ENCODE measurements around the gene ROMO1.

The ROMO1 gene

DNA sequence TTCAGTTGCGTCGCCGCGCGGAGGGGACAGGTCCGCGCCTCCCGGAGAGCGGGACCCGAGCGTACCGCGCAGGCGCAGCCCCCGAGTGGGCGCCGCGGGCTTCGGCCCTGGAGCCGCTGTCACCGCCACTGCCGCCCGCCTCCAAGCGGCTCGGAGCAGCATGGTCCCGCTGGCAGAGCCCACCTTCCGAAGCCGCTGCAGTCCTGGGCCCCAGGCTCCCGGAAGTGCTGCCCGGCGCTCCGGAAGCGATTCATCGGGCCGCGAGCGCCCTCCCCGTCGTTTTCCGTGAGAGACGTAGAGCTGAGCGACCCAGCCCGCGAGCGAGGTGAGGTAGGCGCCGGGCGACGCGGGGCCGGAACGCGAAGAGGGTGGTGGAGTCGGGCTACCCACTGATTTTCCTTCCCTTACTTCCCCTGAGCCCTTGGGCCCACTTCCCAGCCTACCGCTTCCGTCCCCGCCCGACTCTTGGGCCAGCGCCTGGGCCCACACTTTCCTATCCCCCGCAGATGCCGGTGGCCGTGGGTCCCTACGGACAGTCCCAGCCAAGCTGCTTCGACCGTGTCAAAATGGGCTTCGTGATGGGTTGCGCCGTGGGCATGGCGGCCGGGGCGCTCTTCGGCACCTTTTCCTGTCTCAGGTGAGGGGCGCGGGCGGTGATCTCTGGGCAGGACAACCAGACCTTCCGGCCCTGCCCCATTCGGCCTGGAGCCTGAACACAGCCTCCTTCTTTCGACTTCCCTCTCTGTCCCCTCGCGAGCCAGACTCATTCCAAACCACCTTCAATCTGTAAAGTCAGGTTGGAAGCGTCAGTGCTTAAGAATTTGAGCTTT lies at the start of gene ROMO1, which contains the start of gene NFS1:
Gene ROMO1, plus strand, starts transcription at position 279 of the 830 bp plus-strand sequence. Its CDS starts 228 bp downstream, at position 507.
Gene NFS1, minus strand, starts transcription at position 226 of the 830 bp plus-strand sequence. Its CDS starts 64 bp downstream, at position 162.
- peak; percentile 95 for DNase-seq

DNA sequence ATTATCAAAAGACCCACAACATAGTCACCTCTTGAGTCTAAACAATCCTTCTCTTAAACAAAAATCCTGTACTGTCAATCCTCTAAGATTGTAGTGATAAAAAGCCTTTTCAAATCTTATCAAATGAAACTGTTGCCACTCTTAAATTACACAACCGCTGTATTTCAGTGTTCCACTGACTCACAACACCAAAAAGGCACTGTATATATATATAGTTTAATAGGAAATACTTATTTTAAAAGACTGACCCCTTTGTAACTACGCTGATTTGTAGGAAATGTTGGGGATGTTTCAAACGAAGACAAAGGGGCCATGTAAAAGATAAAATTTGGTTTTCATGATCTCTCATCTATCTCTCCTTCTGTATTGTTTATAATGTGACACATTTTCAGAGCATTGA lies 48.6 kb upstream of the ROMO1 start:
- no peak for DNase-seq

DNA sequence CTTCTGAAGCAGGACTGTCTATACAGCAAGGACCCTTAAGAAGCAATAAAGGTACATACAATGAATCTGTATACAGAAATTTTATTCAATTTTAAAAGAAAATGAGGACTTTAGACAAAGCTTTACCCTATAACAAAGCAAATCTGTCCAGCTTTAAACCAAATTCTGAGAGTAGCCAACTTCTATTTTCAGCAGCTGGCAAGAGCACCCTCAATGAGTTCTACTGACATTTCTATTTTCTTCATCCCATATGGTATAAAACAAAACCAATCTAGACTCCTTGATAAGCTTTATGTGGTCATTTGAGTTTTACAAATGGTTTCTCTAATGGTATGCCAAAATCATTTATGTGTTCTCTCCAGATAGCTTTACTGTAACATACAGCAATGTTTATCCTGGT lies 47.2 kb upstream of the ROMO1 start:
- DNase-seq: no peak

DNA sequence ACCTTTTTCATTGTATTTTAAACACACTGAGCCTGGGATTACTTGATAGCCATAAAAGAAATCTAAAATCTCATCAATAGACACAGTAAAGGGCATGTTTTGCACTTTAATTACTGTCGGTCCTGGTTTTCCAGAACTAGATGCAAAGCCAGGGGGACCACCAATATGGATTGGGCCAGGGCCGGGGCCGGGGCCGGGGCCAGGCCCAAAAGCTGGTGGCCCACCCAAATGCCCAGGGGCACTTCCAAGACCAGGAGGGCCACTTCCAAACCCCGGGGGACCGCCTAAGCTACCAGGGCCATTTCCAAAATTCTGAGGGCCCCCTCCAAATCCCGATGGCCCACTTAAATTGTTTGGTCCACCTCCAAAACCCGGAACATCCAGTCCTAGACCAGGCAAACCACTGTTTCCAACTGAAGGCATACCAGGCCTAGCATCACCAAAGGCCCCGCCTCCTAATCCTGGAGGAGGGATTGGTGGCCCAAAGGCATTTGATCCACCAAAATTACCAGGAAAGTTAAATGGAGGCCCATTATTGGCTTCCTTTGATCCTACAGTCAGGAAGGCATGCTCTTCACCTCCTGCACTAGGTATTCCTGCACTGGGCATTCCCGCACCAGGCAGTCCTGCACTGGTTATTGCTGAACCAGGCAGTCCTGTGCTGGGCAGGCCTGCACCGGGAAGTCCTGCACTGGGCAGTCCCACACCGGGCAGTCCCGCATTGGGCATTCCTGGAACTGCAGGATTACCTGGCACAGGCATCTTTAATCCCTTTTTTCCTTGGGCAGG lies 46.4 kb upstream of the ROMO1 start:
- DNase-seq: no peak

DNA sequence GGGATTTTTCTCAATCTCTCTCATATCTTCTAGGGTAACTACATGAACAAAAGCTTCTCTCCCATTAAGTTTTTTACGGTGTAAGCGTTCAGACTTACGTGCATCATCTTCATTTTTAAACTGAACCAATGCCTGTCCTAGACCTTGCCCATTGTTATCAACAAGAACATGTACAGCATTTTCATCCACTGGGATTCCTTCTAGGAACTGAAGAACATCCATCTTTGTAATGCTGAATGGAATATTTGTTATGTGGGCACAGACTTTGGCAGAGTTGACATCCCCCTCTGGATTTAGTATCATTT lies 45.8 kb upstream of the ROMO1 start:
- no peak for DNase-seq

DNA sequence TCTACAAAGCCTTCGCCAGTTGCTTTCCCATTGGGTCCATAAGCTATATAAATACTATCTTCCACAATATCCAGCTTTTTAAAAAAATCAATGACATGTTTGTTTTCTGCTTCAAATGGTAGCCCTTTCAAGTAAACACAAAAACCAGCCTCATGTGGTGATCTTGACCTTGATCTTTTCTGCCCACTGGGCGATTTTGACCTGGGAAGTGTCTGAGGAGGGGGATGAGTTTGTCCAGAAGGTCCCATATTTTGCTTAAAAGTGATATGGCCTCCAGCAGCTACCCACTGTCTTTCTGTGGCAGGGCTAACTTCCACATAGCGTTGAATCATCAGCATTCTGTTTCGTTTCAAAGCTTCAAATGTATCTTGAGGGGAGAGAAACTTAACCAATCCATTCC lies 45.3 kb upstream of the ROMO1 start:
- DNase-seq: no peak

DNA sequence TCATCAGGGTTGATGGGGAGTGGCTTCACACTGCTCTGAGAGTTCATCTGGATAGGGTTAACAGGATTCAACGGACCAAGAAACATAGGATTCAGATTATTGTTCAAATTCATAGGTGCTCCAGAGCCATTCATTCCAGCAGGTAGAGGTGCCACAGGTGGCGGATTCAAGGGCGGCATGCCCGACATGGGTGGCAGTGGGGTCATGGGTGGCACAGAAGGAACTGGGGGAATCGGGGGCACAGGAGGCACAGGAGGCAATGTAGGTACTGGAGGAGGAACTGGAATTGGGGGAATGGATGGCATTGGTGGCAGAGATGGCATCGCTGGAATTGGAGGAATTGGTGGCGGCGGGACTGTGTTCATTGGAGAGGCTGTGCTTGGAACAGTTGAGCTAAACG lies 44.8 kb upstream of the ROMO1 start:
- DNase-seq: no peak

DNA sequence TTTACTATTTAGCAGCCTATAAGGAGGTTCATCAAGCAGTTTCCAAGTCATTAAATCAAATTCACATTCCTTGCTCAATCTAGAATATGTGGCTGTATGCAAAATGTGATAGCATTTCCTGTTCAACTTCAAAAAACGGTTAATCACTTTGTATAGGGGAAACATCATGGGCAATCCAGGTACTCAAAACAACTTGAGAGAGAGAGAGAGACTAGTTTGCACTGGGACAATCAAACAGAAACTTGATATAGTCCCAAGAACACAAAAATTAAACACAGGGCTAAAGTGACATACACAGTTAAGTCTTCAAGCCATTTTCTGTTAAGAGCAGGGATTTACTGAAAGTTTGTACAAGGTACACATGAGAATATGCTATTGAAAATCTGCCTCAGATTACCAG lies 41.9 kb upstream of the ROMO1 start:
- no peak for DNase-seq

DNA sequence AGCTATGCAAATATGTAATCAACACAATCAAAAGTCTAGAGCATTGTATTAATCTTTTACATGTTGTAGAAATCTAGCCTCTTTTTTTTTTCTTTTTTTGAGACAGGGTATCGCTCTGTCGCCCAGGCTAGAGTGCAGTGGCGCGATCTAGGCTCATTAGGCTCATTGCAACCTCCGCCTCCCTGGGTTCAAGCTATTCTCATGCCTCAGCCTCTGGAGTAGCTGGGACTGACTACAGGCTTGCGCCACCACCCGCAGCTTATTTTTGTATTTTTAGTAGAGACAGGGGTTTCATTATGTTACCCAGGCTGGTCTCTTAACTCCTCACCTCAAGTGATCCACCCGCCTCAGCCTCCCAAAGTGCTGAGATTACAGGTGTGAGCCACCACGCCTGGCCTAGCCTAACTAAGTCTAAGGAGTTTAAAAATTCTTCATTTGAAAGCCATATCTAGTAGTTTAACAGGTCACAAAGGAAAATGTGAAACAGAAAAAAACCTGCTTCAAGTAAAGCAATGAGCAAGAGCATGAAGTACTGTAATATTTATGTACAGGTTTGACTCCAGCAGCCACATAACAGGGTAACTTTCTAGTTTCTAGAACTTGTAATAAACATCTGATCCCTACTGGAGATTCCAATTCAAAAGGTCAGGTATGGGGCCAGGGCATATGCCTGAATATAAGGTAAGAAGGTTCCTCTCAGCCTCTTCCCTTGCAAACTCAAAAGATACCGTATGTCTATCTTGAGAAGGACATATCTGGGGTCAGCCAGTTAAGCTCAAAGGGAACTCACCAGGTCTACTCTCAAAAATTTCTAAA lies 38.9 kb upstream of the ROMO1 start:
- DNase-seq: no peak

DNA sequence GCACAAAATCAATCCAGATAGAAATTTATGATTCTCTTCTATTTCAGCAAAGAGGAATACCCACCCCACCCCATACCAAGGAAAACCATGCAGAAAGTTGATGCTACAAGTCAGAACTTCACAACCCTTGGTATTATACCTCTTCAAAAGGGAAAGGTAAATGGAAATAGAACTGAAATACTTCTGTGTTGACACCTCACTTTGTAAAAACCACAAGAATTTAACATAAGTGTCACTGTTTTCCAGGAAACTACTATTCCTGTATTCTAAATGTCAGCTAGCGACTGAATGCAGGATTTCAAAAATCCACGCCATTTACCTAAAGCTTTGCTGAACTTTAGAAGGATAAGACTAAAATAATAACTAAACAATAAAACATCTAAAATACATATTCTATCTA lies 38.2 kb upstream of the ROMO1 start:
- DNase-seq: no peak

DNA sequence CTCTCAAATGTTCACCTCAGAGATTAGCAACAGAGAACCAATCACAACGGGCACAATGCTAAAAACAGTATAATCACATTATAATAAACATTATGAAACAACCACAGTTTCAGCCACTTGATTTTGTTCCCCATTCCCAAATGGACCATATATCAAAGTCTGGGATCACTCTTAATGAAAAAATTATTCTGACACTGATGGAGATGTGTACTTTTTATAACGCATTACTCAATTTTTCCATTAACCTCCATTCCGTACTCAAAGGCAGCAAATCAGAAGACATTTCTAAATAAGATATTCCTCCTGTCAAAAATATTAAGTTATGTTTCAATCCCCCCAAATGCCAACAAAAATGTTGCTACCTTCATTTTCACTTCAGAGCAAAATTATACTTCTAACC lies 37.3 kb upstream of the ROMO1 start:
- DNase-seq: no peak

DNA sequence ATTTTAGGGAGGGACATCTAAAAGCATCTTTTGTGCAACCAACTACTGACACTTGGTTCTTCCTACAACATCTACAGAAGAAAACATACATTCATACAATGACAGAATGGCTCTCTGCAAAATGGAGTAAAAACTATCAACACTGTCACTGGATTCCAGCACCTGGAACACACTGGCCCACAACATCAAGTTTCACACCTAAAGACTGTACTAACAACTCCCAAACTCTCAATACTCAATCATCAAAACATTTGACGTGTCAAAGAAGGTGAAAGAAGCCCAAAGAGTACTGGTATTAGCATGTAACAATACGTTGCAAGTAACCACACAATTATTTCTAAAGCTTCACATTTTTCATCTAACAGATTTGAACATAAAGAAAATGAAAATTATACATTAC lies 36.7 kb upstream of the ROMO1 start:
- no peak for DNase-seq

DNA sequence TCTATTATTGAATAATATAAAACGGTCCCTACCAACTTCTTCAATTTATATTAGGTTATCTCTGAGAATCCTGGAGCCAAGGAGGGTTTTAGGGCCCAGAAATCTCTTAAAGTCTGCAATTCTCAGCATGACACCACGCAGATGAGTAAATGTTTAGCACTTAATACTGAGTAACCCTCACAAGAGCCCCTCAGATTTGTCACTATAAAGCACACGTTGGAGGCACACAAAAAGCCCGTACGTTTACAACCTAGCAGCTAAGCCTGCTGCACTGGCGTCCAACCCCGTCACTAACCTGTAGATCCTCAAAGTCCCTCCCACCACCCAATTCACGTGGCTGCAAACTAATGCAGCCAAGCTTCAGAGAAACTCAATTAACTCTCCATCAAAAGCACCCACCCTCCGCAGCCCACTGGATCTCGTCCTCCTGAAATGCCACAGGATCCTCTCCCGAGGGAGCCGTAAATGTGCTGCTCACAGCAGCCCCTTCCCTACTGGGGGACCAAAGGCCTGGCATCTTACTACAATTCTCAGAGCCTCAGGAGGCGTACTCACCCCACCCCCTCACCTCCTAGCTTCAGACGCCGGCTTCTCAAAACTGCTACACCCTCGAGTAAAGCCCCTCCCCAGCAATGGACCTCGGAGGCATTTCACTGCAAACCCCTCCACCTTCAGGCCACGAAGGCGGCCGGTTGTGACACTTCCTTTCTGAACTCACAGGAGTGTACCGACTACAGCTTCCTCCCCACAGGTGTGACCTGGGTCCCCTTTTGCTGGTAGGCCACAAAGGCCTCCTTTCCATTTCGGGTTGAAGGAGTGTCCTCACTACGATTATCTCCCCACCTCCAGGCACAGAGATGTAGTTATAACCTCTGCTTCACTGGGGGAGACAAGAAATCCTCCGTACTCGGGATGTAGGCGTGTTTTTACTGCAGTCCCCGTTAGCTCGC lies 35.4 kb upstream of the ROMO1 start:
- DNase-seq: peak; percentile 57

DNA sequence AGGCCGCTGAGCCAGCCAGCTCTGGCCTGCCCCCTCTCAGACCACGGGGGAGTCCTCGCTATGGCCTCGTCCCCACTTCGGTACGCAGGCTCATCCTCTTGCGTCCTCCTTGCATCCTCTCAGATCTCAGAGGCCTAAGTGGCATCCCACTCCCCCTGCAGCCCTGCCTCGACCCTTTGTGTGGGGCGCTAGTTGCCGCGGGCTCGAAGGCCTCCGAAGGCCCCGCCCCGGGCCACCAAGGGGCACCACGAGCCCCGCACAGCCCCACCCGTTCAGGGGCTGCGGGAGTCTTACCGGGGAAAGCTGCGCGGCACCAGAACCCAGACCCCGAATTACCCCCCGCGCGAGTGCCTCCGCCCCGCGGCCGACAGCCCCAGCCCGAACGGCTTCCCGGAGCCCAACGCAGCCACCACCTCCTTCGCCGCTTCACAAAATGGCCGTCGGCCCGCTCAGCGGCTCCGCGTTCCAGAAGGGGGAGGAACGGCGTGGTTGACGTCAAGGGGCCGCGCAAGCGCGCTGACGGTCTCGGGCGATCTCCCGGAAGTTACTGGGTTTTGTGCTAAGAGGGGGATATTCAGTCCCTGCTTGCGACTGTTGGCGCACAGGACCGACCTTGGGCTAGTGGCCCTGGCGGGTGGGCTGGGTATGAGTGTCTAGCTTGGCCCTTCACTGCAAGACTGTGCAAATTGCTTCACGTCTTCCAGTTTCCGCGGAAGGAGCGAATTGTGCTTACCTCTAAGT lies 34.6 kb upstream of the ROMO1 start, which contains the start of the genes CPNE1 and RBM12:
Gene CPNE1, minus strand, starts transcription at position 435 of the 741 bp plus-strand sequence. CDS start 31,977 bp downstream, outside the sequence.
Gene RBM12, minus strand, starts transcription at position 435 of the 741 bp plus-strand sequence. CDS start 9,578 bp downstream, outside the sequence.
- DNase-seq: peak; percentile 98

DNA sequence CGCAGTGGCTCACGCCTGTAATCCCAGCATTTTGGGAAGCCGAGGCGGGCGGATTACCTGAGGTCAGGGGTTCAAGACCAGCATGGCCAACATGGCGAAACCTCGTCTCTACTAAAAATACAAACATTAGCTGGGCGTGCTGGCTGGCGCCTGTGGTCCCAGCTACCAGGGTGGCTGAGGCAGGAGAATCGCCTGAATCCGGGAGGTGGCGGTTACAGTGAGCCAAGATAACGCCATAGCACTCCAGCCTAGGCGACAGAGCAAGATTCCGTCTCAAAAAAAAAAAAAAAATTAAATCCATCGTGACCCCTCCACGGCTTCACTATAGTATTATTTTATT lies 33.3 kb upstream of the ROMO1 start:
- DNase-seq: no peak

DNA sequence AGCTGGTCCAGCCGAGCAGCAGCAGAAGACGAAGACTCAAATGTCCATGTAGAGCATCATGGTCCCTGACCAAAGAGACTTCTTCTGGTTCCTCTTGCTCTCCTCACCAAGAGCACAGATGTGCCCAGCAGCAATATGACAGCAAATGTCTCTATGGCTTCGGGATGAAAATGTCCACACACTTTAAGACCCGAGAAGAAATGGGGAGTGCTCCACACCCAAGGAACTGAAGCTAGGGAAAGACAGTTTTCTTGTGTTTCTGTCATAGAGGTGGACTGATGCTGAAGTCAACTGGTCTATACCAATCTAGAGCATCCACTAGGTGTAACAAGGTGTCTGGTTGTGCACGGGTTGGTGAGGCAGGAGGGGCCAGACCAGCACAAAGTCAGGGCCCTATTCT lies 30.0 kb upstream of the ROMO1 start:
- no peak for DNase-seq

DNA sequence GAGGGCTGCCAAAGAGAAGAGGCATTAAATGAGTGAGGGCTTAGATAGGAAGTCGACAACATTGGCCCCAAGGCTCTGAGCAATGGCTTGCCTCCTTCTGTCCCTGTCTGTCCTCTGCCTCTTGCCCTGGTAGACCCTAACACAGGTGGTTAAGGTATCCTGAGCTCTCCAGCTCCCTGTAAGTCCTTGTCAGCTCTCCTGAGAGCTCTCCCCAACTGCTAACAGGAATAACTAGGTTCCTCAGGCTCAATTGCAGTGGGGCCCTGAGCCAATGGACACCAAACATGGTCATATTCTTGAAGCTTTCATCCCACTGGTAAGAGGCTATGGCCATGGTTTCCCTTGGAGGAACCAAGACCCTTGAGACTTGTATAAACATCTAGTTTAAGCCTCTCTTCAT lies 29.5 kb upstream of the ROMO1 start:
- DNase-seq: no peak

DNA sequence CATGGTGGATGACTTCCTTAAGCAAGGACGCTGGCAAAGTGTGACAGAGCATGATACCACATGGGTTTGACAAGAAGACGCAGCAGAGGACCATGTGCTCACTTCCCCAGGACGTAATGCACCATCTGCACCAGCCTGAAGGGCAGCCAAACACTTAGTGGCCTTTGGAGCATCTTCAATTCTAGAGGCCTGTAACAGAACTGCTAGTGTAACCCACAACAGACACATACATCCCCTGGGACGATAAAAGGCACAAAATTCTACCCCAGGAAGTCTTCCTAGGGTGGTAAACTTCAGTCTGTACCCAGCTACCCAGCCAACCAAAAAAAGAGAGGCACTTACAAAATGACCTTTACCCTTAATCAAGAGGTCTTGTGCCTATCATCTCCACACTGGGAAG lies 25.3 kb upstream of the ROMO1 start:
- DNase-seq: no peak

DNA sequence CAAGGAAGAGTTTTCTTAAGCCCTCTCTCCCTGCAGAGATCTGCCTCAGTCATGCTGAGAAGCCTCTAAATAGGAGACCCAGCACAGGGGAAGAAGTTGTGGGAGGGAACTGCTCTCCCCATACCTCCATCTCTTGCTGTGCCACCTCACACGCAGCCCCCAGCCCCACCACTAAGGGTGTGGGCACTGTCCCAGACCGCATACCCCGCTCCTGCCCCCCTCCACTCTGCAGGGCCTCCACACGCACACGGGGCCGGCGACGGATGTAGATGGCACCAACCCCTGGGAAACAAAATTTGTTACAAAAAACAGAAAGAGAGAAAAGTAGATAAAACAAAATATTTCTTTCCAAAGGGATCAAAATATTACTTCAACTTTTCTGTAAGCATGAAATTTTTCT lies 24.3 kb upstream of the ROMO1 start:
- DNase-seq: no peak

DNA sequence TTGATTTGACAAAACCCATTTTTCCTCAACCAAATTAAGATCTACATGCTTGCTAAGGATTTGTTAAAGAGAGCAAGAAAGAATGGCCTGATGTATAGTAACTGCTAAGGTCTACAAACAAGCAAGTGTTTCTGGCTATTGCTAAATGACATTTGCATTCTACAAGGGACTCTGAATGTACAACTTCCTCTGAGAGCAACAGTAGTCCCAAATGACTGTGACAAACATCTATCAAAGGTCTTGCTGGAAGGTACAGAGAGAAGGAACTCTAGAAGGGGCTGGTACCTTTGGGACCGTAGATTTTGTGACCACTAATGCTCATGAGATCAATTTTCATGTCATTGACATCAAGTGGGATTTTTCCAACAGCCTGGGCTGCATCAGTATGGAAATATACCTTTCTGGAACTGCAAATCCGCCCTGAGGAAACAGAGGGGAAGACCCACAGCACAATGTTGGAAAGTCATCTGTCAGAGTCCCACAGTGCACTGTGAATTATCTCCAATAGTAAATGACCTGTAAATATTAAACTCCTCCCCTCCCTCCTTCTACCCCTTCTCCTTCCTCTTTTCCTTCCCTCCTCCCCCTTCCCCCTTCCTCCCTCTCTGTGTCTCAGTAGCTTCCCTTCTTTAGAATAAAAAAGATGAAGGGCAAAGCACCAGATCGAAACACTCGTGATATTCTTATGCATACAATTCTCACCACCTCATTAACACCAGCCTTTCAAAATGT lies 18.6 kb upstream of the ROMO1 start:
- DNase-seq: no peak

DNA sequence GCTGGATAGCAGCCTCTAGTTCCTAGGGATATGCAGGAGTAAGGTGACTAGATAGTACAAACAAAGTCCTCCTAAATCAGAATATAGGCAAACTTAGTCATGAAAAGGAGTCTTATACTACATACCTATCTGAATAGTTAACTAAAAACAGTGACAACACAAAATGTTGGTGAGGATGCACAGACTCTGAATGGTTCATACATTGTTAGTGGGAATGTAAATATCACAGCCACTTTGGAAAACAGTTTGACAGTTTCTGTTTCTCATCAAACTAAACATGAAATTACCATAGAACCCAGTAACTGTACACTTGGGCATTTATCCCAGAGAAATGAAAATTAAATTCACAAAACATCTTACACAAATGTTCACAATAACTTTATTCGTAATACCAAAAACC lies 17.2 kb upstream of the ROMO1 start:
- DNase-seq: no peak

Measured in NCI-H2171 treated with DMSO at 0.1 percent for 48 hours (cell line).